ENCODE data around the gene GNA15. TPM values are rescaled to one million over a fixed set of nuclear protein-coding genes. Genes with fewer than 3 reads are reported as not detected.

Gene GNA15
- total RNA-seq, 1 experiment from 2014 or later: not detected

- no peak overlapping the region for H3K4me3 Mint-ChIP-seq (ENCODE audit: unreplicated experiment)
- no peak overlapping the region for H3K4me3 ChIP-seq (ENCODE audit: low read depth, low read length)
- H3K27me3 Mint-ChIP-seq (ENCODE audit: insufficient read depth, unreplicated experiment): no peaks in the 10 kb centered on the region
- no peak overlapping the region for H3K27ac Mint-ChIP-seq (ENCODE audit: unreplicated experiment)
- H3K9me3 Mint-ChIP-seq (ENCODE audit: unreplicated experiment): no peaks in the 10 kb centered on the region
- no peaks in the 10 kb centered on the region for H3K9me3 ChIP-seq
- BruUV-seq (replicated peaks): no TSS peak
- POLR2A ChIA-PET: no interaction called here
- peaks cover 19% of the 10 kb centered on the region for H3K36me3 Mint-ChIP-seq (ENCODE audit: insufficient read depth, unreplicated experiment)
- TF ChIP-seq CTCF (IDR thresholded peaks at IDR 0.05; ENCODE audit: insufficient read depth in 1 of 2, low read depth in 1 of 2, low read length in 1 of 2, severe bottlenecking in 1 of 2, unreplicated experiment in 1 of 2): no peak
- no peaks in the 10 kb centered on the region; the same call in 1 of the 2 replicates for H3K36me3 ChIP-seq (ENCODE audit: control insufficient read depth, insufficient read depth, low read length)
- H3K27me3 ChIP-seq (replicated peaks; ENCODE audit: control insufficient read depth, insufficient read depth, low read length): no peaks in the 10 kb centered on the region
- H3K4me1 Mint-ChIP-seq (ENCODE audit: low read depth, unreplicated experiment): no peaks in the 10 kb centered on the region
- H3K4me1 ChIP-seq: no peaks in the 10 kb centered on the region; the same call in 1 of the 2 replicates
- intact Hi-C loops (cut with micrococcal nuclease; ENCODE audit: unreplicated experiment): loop anchor here (5.0 kb wide), 1 partner anchor 144 kb away; no protein-coding TSS in a partner anchor
- DNase-seq: no peak
- CTCF ChIA-PET: interaction anchor here (0.8 kb wide), 1 partner anchor 10 kb away, joined by 6 read pairs; no protein-coding TSS in a partner anchor
These were observed 30.0 kb upstream of the GNA15 start for GRCh38 chr19:3105641-3106508.

DNA sequence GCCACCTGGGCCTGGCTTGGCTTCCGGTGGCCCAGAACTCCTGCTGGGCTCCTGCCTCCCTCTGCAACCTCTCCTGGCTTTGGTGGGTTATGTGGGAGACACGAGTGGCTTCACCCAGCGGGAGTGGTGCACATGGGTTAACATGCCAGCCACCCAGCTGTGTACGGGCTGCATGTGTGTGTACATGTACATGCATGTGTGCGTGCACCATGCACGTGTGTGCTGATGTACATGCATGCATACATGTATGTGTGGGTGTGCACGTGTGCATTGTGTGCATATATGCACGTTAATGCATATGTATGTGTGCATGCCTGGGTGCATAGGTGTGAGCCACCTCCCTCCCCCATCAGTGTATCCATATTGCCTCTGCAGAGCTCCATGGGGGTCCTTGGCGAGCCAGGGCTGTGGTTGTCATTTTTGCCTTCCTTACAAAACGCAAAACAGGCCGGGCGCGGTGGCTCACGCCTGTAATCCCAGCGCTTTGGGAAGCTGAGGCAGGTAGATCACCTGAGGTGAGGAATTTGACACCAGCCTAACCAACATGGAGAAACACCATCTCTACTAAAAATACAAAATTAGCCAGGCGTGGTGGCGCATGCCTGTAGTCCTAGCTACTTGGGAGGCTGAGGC, 29.2 kb upstream of the GNA15 start:
- H3K4me3 ChIP-seq (ENCODE audit: low read depth, low read length): no peak overlapping the region
- H3K27me3 ChIP-seq (replicated peaks; ENCODE audit: control insufficient read depth, insufficient read depth, low read length): no peaks in the 10 kb centered on the region
- no peaks in the 10 kb centered on the region for H3K27me3 Mint-ChIP-seq (ENCODE audit: insufficient read depth, unreplicated experiment)
- intact Hi-C loops (cut with micrococcal nuclease; ENCODE audit: unreplicated experiment): loop anchor here (5.0 kb wide), 1 partner anchor 144 kb away; no protein-coding TSS in a partner anchor
- H3K9me3 Mint-ChIP-seq (ENCODE audit: unreplicated experiment): no peaks in the 10 kb centered on the region
- no peaks in the 10 kb centered on the region; the same call in 1 of the 2 replicates for H3K4me1 ChIP-seq
- no peaks in the 10 kb centered on the region for H3K9me3 ChIP-seq
- DNase-seq: no peak
- no peak overlapping the region for H3K27ac Mint-ChIP-seq (ENCODE audit: unreplicated experiment)
- CTCF ChIA-PET: interaction anchor here (2.7 kb wide), 1 partner anchor 31 kb away, joined by 11 read pairs; no protein-coding TSS in a partner anchor
- no peak overlapping the region for H3K4me3 Mint-ChIP-seq (ENCODE audit: unreplicated experiment)
- H3K4me1 Mint-ChIP-seq (ENCODE audit: low read depth, unreplicated experiment): no peaks in the 10 kb centered on the region
- TF ChIP-seq CTCF (IDR thresholded peaks at IDR 0.05; ENCODE audit: insufficient read depth in 1 of 2, low read depth in 1 of 2, low read length in 1 of 2, severe bottlenecking in 1 of 2, unreplicated experiment in 1 of 2): no peak
- no peaks in the 10 kb centered on the region; the same call in 1 of the 2 replicates for H3K36me3 ChIP-seq (ENCODE audit: control insufficient read depth, insufficient read depth, low read length)
- POLR2A ChIA-PET: no interaction called here
- BruUV-seq (replicated peaks): no TSS peak
- peaks cover 23% of the 10 kb centered on the region for H3K36me3 Mint-ChIP-seq (ENCODE audit: insufficient read depth, unreplicated experiment)

GRCh38 chr19:3107658-3108057, 28.2 kb upstream of the GNA15 start:
- no peaks in the 10 kb centered on the region for H3K27me3 Mint-ChIP-seq (ENCODE audit: insufficient read depth, unreplicated experiment)
- Histone ChIP-seq H3K27me3 (replicated peaks; ENCODE audit: control insufficient read depth, insufficient read depth, low read length) (no peaks in the 10 kb centered on the region), H3K4me3 (ENCODE audit: low read depth, low read length) (no peak overlapping the region), H3K9me3 (no peaks in the 10 kb centered on the region), H3K4me1 (no peaks in the 10 kb centered on the region; the same call in 1 of the 2 replicates), H3K36me3 (ENCODE audit: control insufficient read depth, insufficient read depth, low read length) (no peaks in the 10 kb centered on the region; the same call in 1 of the 2 replicates)
- intact Hi-C loops (cut with micrococcal nuclease; ENCODE audit: unreplicated experiment): loop anchor here (1.0 to 5.0 kb wide), 2 partner anchors 31 to 145 kb away; no protein-coding TSS in a partner anchor
- no peaks in the 10 kb centered on the region for H3K9me3 Mint-ChIP-seq (ENCODE audit: unreplicated experiment)
- H3K4me1 Mint-ChIP-seq (ENCODE audit: low read depth, unreplicated experiment): no peaks in the 10 kb centered on the region
- no peak for DNase-seq
- ChIA-PET POLR2A (no interaction called here), CTCF (interaction anchor here (0.5 to 2.7 kb wide), 6 partner anchors 18 to 157 kb away, joined by 3 to 11 read pairs (median 5); no protein-coding TSS in a partner anchor)
- no peak for TF ChIP-seq CTCF (IDR thresholded peaks at IDR 0.05; ENCODE audit: insufficient read depth in 1 of 2, low read depth in 1 of 2, low read length in 1 of 2, severe bottlenecking in 1 of 2, unreplicated experiment in 1 of 2)
- peak overlapping the region; percentile 39 for H3K27ac Mint-ChIP-seq (ENCODE audit: unreplicated experiment)
- BruUV-seq (replicated peaks): no TSS peak
- H3K36me3 Mint-ChIP-seq (ENCODE audit: insufficient read depth, unreplicated experiment): peaks cover 23% of the 10 kb centered on the region
- no peak overlapping the region for H3K4me3 Mint-ChIP-seq (ENCODE audit: unreplicated experiment)

All from Caco-2 (cell line).